Measurements from ENCODE around the gene GPC5. TPM values are rescaled to one million over a fixed set of nuclear protein-coding genes. Genes with fewer than 3 reads are reported as not detected.

Gene GPC5
- total and polyA plus RNA-seq, 4 donors: 0.51 to 22.4 (median 2.0) TPM

- Histone ChIP-seq H3K36me3 (ENCODE audit: control insufficient read depth in 4 of 4, insufficient read depth in 3 of 4, low read depth in 1 of 4, low read length in 3 of 4) (no peaks in the 10 kb centered on the region), H3K9me3 (ENCODE audit: control insufficient read depth in 4 of 4, low read length in 3 of 4) (no peaks in the 10 kb centered on the region), H3K27me3 (ENCODE audit: control insufficient read depth in 4 of 4, insufficient read depth in 4 of 4, low read length in 3 of 4) (no peaks in the 10 kb centered on the region), H3K9ac (ENCODE audit: low read depth in 1 of 2, low read length in 2 of 2) (no peak overlapping the region), H3K27ac (ENCODE audit: low read depth in 1 of 2, low read length in 2 of 2) (no peak overlapping the region), H3K4me1 (ENCODE audit: control insufficient read depth in 4 of 4, insufficient read depth in 4 of 4, low read length in 3 of 4) (no peaks in the 10 kb centered on the region), H3K4me3 (ENCODE audit: low read depth in 1 of 3, low read length in 3 of 3) (no peak overlapping the region)
- DNase-seq (ENCODE audit: low spot score): no peak
- 96% methylated on average over 1 of the region's 1 CpG for WGBS
- TF ChIP-seq GABPA (IDR thresholded peaks at IDR 0.05 in 1 of 2, conservative IDR thresholded peaks at IDR 0.05 in 1 of 2): no peak
- TF ChIP-seq ATF3 (IDR thresholded peaks at IDR 0.05): no peak
- no peak for TF ChIP-seq CTCF (IDR thresholded peaks at IDR 0.05; ENCODE audit: low read depth, low read length, missing input control)
- TF ChIP-seq ZBTB33 (IDR thresholded peaks at IDR 0.05): no peak
- TF ChIP-seq YY1 (IDR thresholded peaks at IDR 0.05): no peak
- TF ChIP-seq HNF4G (IDR thresholded peaks at IDR 0.05): no peak
- no peak for TF ChIP-seq JUND (IDR thresholded peaks at IDR 0.05)
- no peak for TF ChIP-seq REST (IDR thresholded peaks at IDR 0.05)
- TF ChIP-seq RAD21 (IDR thresholded peaks at IDR 0.05): no peak
- TF ChIP-seq NR2F2 (IDR thresholded peaks at IDR 0.05): no peak
- TF ChIP-seq TAF1 (conservative IDR thresholded peaks at IDR 0.05): no peak
- no peak for TF ChIP-seq RXRA (IDR thresholded peaks at IDR 0.05)
- no peak for TF ChIP-seq MAX (IDR thresholded peaks at IDR 0.05)
- no peak for TF ChIP-seq SP1 (IDR thresholded peaks at IDR 0.05)
- no peak for TF ChIP-seq EGR1 (IDR thresholded peaks at IDR 0.05; ENCODE audit: low read depth in 2 of 2)
- TF ChIP-seq HNF4A (conservative IDR thresholded peaks at IDR 0.05): no peak
- no peak for TF ChIP-seq FOXA1 (IDR thresholded peaks at IDR 0.05)
- TF ChIP-seq FOXA2 (IDR thresholded peaks at IDR 0.05): no peak
Observed at GRCh38 chr13:92377396-92377795, 979.0 kb downstream of the GPC5 start.
